GM19468 (cell line): ENCODE data around the gene GRHPR.
"Not testable (repeated sequence)": the region's sequence is repeated elsewhere in the genome, so short reads cannot be mapped to it uniquely, and the experiment has no call there.

Experiments used
- ATAC-seq: cut with Tn5 transposase; IDR thresholded peaks from one replicate; pipeline ENCODE4 v1.9.1; 2021; ENCODE audit warnings: mild to moderate bottlenecking, moderate library complexity, moderate number of reproducible peaks; ENCODE audit not compliant: unreplicated experiment; ENCODE audit errors: extremely low read depth

The GRHPR gene

GRCh38 chr9:37397948-37398347 is 24.5 kb upstream of the GRHPR start:
- not testable (repeated sequence) for ATAC-seq

- no peak for ATAC-seq
Observed at GRCh38 chr9:37398464-37399025, 24.0 kb upstream of the GRHPR start.

GRCh38 chr9:37399336-37399735 is 23.2 kb upstream of the GRHPR start:
- ATAC-seq = no peak

GRCh38 chr9:37404590-37404989 is 17.9 kb upstream of the GRHPR start:
- no peak for ATAC-seq

- no peak for ATAC-seq
Observed at GRCh38 chr9:37405350-37405749, 17.1 kb upstream of the GRHPR start.

GRCh38 chr9:37405764-37406380 is 16.6 kb upstream of the GRHPR start:
- no peak for ATAC-seq

- no peak for ATAC-seq
Observed at GRCh38 chr9:37406603-37407401, 15.7 kb upstream of the GRHPR start.

GRCh38 chr9:37407468-37407867 is 15.0 kb upstream of the GRHPR start:
- ATAC-seq = no peak

- ATAC-seq = peak; percentile 81
Observed at GRCh38 chr9:37408933-37409710, 13.4 kb upstream of the GRHPR start.

- ATAC-seq = no peak
Observed at GRCh38 chr9:37410354-37410861, 12.1 kb upstream of the GRHPR start.

- no peak for ATAC-seq
Observed at GRCh38 chr9:37410969-37411785, 11.3 kb upstream of the GRHPR start.

GRCh38 chr9:37412431-37413151 is 9.9 kb upstream of the GRHPR start:
- no peak for ATAC-seq

- no peak for ATAC-seq
Observed at GRCh38 chr9:37413311-37413710, 9.2 kb upstream of the GRHPR start.

GRCh38 chr9:37414503-37414943 is 8.0 kb upstream of the GRHPR start:
- no peak for ATAC-seq

GRCh38 chr9:37415011-37415719 is 7.3 kb upstream of the GRHPR start:
- no peak for ATAC-seq

GRCh38 chr9:37417252-37417803 is 5.2 kb upstream of the GRHPR start:
- no peak for ATAC-seq

GRCh38 chr9:37417857-37418618 is 4.5 kb upstream of the GRHPR start:
- no peak for ATAC-seq
